H9 (cell line): ENCODE results near the gene LRP1B. TPM values are rescaled to one million over a fixed set of nuclear protein-coding genes. Genes with fewer than 3 reads are reported as not detected.

ENCODE experiments used
- DNase-seq: peaks from one replicate; pipeline ENCODE4 v3.0.0-alpha.2; 2017
- H2AFZ ChIP-seq: one replicate; pipeline ENCODE4 v1.6.1; 2013; ENCODE audit warnings: mild to moderate bottlenecking, low read length, control low read depth, moderate library complexity
- H2AK5ac ChIP-seq: 2 replicates; pipeline ENCODE4 v1.6.1; 2013; ENCODE audit warnings: low read length, control low read depth, mixed read lengths; ENCODE audit not compliant: insufficient read length
- H2BK120ac ChIP-seq: one replicate; pipeline ENCODE4 v1.6.1; 2013; ENCODE audit warnings: low read depth, mild to moderate bottlenecking, low read length, control low read depth, inconsistent platforms; ENCODE audit not compliant: poor library complexity, severe bottlenecking
- H2BK12ac ChIP-seq: 2 replicates; pipeline ENCODE4 v1.6.1; 2013; ENCODE audit warnings: low read length, control low read depth, mixed read lengths, low read depth; ENCODE audit not compliant: insufficient read length
- H2BK15ac ChIP-seq: 2 replicates; pipeline ENCODE4 v1.6.1; 2013; ENCODE audit warnings: low read depth, low read length, control low read depth
- H2BK20ac ChIP-seq: one replicate; pipeline ENCODE4 v1.6.1; 2013; ENCODE audit warnings: low read depth, mild to moderate bottlenecking, low read length, control low read depth, inconsistent platforms; ENCODE audit not compliant: poor library complexity, severe bottlenecking
- H2BK5ac ChIP-seq: 2 replicates; pipeline ENCODE4 v1.6.1; 2013; ENCODE audit warnings: low read length, control low read depth, mixed read lengths; ENCODE audit not compliant: insufficient read length
- H3K14ac ChIP-seq: 2 replicates; pipeline ENCODE4 v1.6.1; 2013; ENCODE audit warnings: low read length, control low read depth; ENCODE audit not compliant: insufficient read depth
- H3K18ac ChIP-seq: 2 replicates; pipeline ENCODE4 v1.6.1; 2013; ENCODE audit warnings: low read depth, mild to moderate bottlenecking, mixed read lengths, low read length, control low read depth; ENCODE audit not compliant: insufficient read length
- H3K23ac ChIP-seq: 2 replicates; pipeline ENCODE4 v1.6.1; 2013; ENCODE audit warnings: low read length, control low read depth, mixed read lengths, low read depth; ENCODE audit not compliant: insufficient read length
- H3K23me2 ChIP-seq: 2 replicates; pipeline ENCODE4 v1.6.1; 2013; ENCODE audit warnings: low read depth, mild to moderate bottlenecking, mixed read lengths, low read length, control low read depth; ENCODE audit not compliant: insufficient read length, poor library complexity, severe bottlenecking
- H3K27ac ChIP-seq: 2 replicates; pipeline ENCODE4 v1.5.1; 2013; ENCODE audit warnings: low read length, control low read depth, mixed read lengths, low read depth; ENCODE audit not compliant: insufficient read length
- H3K27me3 ChIP-seq: 2 replicates; pipeline ENCODE4 v1.6.1; 2013; ENCODE audit warnings: low read length, control low read depth, inconsistent platforms; ENCODE audit not compliant: insufficient read depth
- H3K4ac ChIP-seq: 2 replicates; pipeline ENCODE4 v1.6.1; 2013; ENCODE audit warnings: low read depth, mild to moderate bottlenecking, control low read depth, inconsistent platforms, low read length, moderate library complexity
- H3K4me1 ChIP-seq: 2 replicates; pipeline ENCODE4 v1.6.1; 2013; ENCODE audit warnings: low read length, control low read depth, inconsistent platforms; ENCODE audit not compliant: insufficient read depth
- H3K4me2 ChIP-seq: 2 replicates; pipeline ENCODE4 v1.6.1; 2013; ENCODE audit warnings: low read length, control low read depth, mixed read lengths; ENCODE audit not compliant: insufficient read length, insufficient read depth
- H3K56ac ChIP-seq: 2 replicates; pipeline ENCODE4 v1.6.1; 2013; ENCODE audit warnings: low read depth, mild to moderate bottlenecking, mixed read lengths, low read length, control low read depth; ENCODE audit not compliant: insufficient read length
- H3K79me1 ChIP-seq: 2 replicates; pipeline ENCODE4 v1.6.1; 2013; ENCODE audit warnings: low read depth, mild to moderate bottlenecking, moderate library complexity, low read length, control low read depth, inconsistent platforms; ENCODE audit not compliant: insufficient read depth, poor library complexity, severe bottlenecking
- H3K79me2 ChIP-seq: 2 replicates; pipeline ENCODE4 v1.6.1; 2013; ENCODE audit warnings: low read length, control low read depth, inconsistent platforms; ENCODE audit not compliant: insufficient read depth
- H3K9ac ChIP-seq: 2 replicates; pipeline ENCODE4 v1.6.1; 2013; ENCODE audit warnings: low read length, control low read depth, mixed read lengths; ENCODE audit not compliant: insufficient read length; ENCODE audit errors: extremely low read depth
- H3K9me3 ChIP-seq: one replicate; pipeline ENCODE4 v1.6.1; 2013; ENCODE audit warnings: low read depth, low read length, inconsistent platforms; ENCODE audit not compliant: control insufficient read depth
- H3T11ph ChIP-seq: one replicate; pipeline ENCODE4 v1.6.1; 2013; ENCODE audit warnings: mild to moderate bottlenecking, low read length, control low read depth, inconsistent platforms
- H4K20me1 ChIP-seq: one replicate; pipeline ENCODE4 v1.6.1; 2013; ENCODE audit not compliant: control insufficient read depth, insufficient read length, insufficient read depth
- H4K5ac ChIP-seq: 2 replicates; pipeline ENCODE4 v1.6.1; 2013; ENCODE audit warnings: low read depth, mild to moderate bottlenecking, mixed read lengths, low read length, control low read depth; ENCODE audit not compliant: insufficient read length
- H4K8ac ChIP-seq: replicated peaks from 2 replicates; pipeline ENCODE4 v1.6.1; 2013; ENCODE audit warnings: low read length, control low read depth, mixed read lengths, low read depth; ENCODE audit not compliant: insufficient read length
- H4K91ac ChIP-seq: 2 replicates; pipeline ENCODE4 v1.6.1; 2013; ENCODE audit warnings: low read depth, mild to moderate bottlenecking, moderate library complexity, mixed read lengths, low read length, control low read depth; ENCODE audit not compliant: insufficient read length
- H3K27ac Mint-ChIP-seq, 3 experiments: 2 replicates in 2 of 3; 3 replicates in 1 of 3; pipeline ENCODE4 v1.8.0; 2020 to 2021; ENCODE audit warnings: mixed read lengths in 3 of 3, mild to moderate bottlenecking in 1 of 3, moderate library complexity in 1 of 3
- H3K27me3 Mint-ChIP-seq: 2 replicates; pipeline ENCODE4 v1.8.0; 2021; ENCODE audit warnings: low read depth, mild to moderate bottlenecking, moderate library complexity, mixed read lengths
- H3K36me3 Mint-ChIP-seq, 3 experiments: 2 replicates in 2 of 3; 3 replicates in 1 of 3; pipeline ENCODE4 v1.8.0; 2020 to 2021; ENCODE audit warnings: low read depth in 3 of 3, mixed read lengths in 3 of 3; ENCODE audit not compliant: insufficient read depth in 1 of 3
- H3K4me1 Mint-ChIP-seq, 2 experiments: 2 replicates each; pipeline ENCODE4 v1.8.0; 2020; ENCODE audit warnings: mixed read lengths in 2 of 2
- H3K4me3 Mint-ChIP-seq, 2 experiments: 2 replicates in 1 of 2; 3 replicates in 1 of 2; pipeline ENCODE4 v1.8.0; 2020 to 2021; ENCODE audit warnings: mild to moderate bottlenecking in 2 of 2, mixed read lengths in 2 of 2, moderate library complexity in 1 of 2
- H3K9me3 Mint-ChIP-seq, 2 experiments: 2 replicates in 1 of 2; 3 replicates in 1 of 2; pipeline ENCODE4 v1.8.0; 2020; ENCODE audit warnings: mild to moderate bottlenecking in 2 of 2, mixed read lengths in 2 of 2, moderate library complexity in 1 of 2
- CTCF ChIP-seq: fragments of 200-600 bp; sonication (generic); conservative IDR thresholded peaks from 3 replicates; pipeline ENCODE4 v1.8.0; 2021; ENCODE audit warnings: antibody characterized with exemption, mild to moderate bottlenecking
- WGBS: extraction: QIAGEN DNeasy Blood & Tissue Kit; methylation state at CpG from one replicate; pipeline ENCODE4 v1.1.7; 2013; ENCODE audit warnings: missing lambda C conversion rate, low lambda C conversion rate, mixed read lengths; ENCODE audit not compliant: insufficient read length; ENCODE audit errors: extremely low coverage; 5-methylcytosine and 5-hydroxymethylcytosine counted together
- total RNA-seq: library from RNA; stranded (reverse); gene quantifications from 2 replicates; pipeline ENCODE4 v1.2.1, GENCODE V29; 2021

The LRP1B gene
- total RNA-seq, 1 experiment from 2014 or later: not detected

DNA sequence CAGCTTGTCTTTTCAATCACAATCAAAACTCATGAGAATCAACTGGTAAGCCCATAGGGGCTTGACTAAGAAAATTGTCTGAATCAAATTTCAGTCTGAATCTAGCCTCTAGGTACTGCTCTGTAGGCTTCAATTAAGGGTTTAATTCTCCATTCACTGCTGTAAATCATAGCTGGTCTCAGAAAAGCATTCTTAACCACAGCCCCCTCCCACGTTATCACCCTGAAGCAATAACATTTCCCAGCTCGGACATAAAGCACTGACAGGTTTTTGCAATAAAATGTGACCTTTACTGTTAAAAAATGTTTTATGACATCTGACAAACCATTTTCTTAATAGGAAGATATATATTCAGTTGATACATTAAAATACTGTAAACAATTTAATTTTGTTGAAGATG lies 55.0 kb downstream of the LRP1B start:
- H3K14ac ChIP-seq: no peak overlapping the region
- H2AFZ ChIP-seq: no peak overlapping the region

More for the DNA sequence above, 55.0 kb downstream of the LRP1B start:
- no CpG with 5 or more reads among the region's 2 CpGs for WGBS
- Mint-ChIP-seq H3K36me3 (no peaks in the 10 kb centered on the region), H3K4me1 (no peaks in the 10 kb centered on the region; a peak in 1 of 4 replicates), H3K27me3 (no peaks in the 10 kb centered on the region), H3K27ac (no peak overlapping the region), H3K4me3 (no peak overlapping the region), H3K9me3 (no peaks in the 10 kb centered on the region)
- DNase-seq: no peak
- Histone ChIP-seq H2BK5ac (no peak overlapping the region), H3K79me1 (no peaks in the 10 kb centered on the region), H3K79me2 (no peaks in the 10 kb centered on the region), H4K5ac (no peak overlapping the region), H3K9me3 (no peaks in the 10 kb centered on the region), H4K20me1 (no peaks in the 10 kb centered on the region), H3K9ac (no peak overlapping the region), H2BK120ac (no peak overlapping the region), H3K27me3 (no peaks in the 10 kb centered on the region), H3K4ac (no peak overlapping the region), H4K8ac (no peak overlapping the region), H3K23me2 (no peaks in the 10 kb centered on the region), H3K56ac (no peak overlapping the region), H2AK5ac (no peak overlapping the region), H3T11ph (no peak overlapping the region), H3K27ac (no peak overlapping the region), H3K4me1 (no peaks in the 10 kb centered on the region), H2BK15ac (no peak overlapping the region), H2BK12ac (no peak overlapping the region), H2BK20ac (no peak overlapping the region), H3K18ac (no peak overlapping the region), H3K23ac (no peak overlapping the region), H4K91ac (no peak overlapping the region), H3K4me2 (no peak overlapping the region)
- TF ChIP-seq CTCF: no peak
